Nephron (organoid): ENCODE measurements around the gene GNPTG.

ENCODE experiments used
- H3K27ac Mint-ChIP-seq, 3 experiments: 2 replicates each; pipeline ENCODE4 v1.8.0; 2020; ENCODE audit warnings: mixed read lengths in 3 of 3, mild to moderate bottlenecking in 2 of 3, moderate library complexity in 1 of 3
- H3K27me3 Mint-ChIP-seq: 2 replicates; pipeline ENCODE4 v1.8.0; 2021; ENCODE audit warnings: low read depth, mild to moderate bottlenecking, moderate library complexity, mixed read lengths
- H3K36me3 Mint-ChIP-seq: 2 replicates; pipeline ENCODE4 v1.8.0; 2020; ENCODE audit warnings: low read depth, mixed read lengths
- H3K4me1 Mint-ChIP-seq: 2 replicates; pipeline ENCODE4 v1.8.0; 2020; ENCODE audit warnings: mixed read lengths
- H3K4me3 Mint-ChIP-seq, 3 experiments: 2 replicates each; pipeline ENCODE4 v1.8.0; 2020; ENCODE audit warnings: mild to moderate bottlenecking in 3 of 3, mixed read lengths in 3 of 3, moderate library complexity in 2 of 3
- H3K9me3 Mint-ChIP-seq: 2 replicates; pipeline ENCODE4 v1.8.0; 2020; ENCODE audit warnings: mixed read lengths
- TF ChIP-seq, protein P1 (sequence below), 3 experiments: fragments of 200-600 bp; sonication (generic); IDR thresholded peaks; one replicate each; pipeline ENCODE4 v1.5.0; 2021; ENCODE audit warnings: antibody characterized with exemption in 3 of 3; ENCODE audit not compliant: unreplicated experiment in 3 of 3

GNPTG gene

DNA sequence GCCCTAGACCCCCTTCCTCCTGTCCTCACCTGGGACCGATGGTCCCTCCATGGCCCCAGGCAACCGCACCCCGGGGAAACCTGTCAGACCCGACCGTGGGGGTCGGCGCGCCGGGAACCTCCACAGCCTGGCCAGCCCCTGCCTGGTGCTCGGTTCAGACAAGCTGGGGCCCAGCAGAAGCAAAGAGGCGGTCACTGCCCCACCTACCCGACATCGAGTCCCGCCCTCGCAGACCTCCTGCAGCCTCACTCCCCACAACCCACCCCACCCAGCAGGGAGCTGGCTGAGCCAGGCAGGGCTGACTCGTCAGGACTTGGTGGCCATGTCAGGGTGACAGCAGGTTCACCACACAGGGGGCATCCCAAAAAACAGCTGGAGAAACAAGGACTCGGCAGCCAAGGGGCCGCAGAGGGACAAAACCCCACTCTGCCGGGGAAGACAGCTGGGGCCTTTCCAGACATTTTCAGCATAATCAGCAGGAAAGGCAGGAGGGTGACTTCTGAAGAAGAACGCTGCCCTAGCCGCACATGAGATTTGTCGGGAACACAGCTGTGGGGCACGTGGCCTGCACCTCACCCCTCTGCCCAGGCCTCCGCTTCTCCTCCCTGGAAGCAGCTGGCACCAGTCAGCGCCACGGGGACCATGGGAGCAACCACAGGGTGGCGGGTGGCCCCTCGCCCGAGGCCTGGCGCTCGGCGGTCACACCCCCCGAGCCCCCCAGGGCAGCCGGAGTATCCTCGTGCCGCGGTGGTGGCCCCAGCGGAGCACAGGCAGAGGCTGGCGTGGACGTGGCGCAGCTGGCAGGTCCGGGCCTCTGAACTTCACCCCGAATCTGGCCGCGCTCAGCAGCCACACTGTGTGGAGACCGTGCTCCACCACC lies 22.9 kb downstream of the GNPTG start:
- Mint-ChIP-seq H3K4me3 (no peak overlapping the region), H3K27me3 (peaks cover 9% of the 10 kb centered on the region), H3K27ac (no peak overlapping the region), H3K9me3 (no peaks in the 10 kb centered on the region), H3K4me1 (peaks cover 9% of the 10 kb centered on the region), H3K36me3 (peaks cover 4% of the 10 kb centered on the region)
- TF ChIP-seq, protein P1, sequence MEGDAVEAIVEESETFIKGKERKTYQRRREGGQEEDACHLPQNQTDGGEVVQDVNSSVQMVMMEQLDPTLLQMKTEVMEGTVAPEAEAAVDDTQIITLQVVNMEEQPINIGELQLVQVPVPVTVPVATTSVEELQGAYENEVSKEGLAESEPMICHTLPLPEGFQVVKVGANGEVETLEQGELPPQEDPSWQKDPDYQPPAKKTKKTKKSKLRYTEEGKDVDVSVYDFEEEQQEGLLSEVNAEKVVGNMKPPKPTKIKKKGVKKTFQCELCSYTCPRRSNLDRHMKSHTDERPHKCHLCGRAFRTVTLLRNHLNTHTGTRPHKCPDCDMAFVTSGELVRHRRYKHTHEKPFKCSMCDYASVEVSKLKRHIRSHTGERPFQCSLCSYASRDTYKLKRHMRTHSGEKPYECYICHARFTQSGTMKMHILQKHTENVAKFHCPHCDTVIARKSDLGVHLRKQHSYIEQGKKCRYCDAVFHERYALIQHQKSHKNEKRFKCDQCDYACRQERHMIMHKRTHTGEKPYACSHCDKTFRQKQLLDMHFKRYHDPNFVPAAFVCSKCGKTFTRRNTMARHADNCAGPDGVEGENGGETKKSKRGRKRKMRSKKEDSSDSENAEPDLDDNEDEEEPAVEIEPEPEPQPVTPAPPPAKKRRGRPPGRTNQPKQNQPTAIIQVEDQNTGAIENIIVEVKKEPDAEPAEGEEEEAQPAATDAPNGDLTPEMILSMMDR (IDR thresholded peaks at IDR 0.05; ENCODE audit: unreplicated experiment in 3 of 3) = no peak

DNA sequence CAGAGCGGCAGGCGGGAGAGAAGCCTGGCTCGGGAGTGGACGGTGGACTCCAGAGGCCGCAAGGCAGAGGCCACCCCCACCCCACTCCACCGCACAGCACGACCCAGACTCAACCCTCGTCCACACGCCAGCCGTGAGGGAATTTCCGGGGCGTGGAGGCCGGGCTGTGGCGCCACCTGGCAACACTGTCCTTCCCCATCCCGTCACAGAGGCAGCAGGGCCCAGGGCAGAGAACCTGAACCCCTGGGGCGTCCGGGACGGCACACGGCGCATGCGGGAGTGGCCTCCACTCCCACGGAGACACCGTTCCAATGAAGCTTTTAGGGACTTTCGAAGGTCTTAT lies 23.5 kb downstream of the GNPTG start:
- Mint-ChIP-seq H3K4me1 (peaks cover 13% of the 10 kb centered on the region), H3K27me3 (peaks cover 13% of the 10 kb centered on the region), H3K9me3 (no peaks in the 10 kb centered on the region)

DNA sequence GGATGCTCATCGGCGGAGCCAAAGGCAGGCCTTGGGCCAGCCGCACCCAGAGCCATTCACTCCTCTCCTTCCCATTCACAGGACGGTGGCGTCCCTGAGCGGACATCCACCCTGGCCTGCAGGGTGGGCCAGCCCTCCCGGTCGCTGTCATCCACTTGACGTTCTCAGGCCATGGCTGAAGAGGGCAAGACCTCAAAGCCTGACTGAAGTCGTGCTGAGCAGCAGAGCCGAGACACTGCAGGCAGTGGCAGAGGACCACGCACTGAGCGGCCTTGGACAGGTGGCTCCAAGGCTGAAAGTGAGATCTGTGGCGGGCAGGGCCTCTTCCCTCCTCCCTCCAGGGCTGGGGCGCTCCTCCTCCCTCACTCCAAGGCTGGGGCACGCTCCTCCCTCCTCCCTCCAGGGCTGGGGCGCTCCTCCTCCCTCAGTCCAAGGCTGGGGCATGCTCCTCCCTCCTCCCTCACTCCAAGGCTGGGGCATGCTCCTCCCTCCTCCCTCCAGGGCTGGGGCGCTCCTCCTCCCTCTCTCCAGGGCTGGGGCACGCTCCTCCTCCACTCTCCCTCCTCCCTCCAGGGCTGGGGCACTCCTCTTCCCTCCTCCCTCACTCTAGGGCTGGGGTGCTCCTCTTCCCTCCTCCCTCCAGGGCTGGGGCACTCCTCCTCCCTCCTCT lies 24.1 kb downstream of the GNPTG start:
- TF ChIP-seq, protein P1 (IDR thresholded peaks at IDR 0.05; ENCODE audit: unreplicated experiment in 3 of 3) = no peak
- H3K27ac Mint-ChIP-seq = no peak overlapping the region

More for the DNA sequence above, 23.5 kb downstream of the GNPTG start:
- TF ChIP-seq, protein P1 (IDR thresholded peaks at IDR 0.05; ENCODE audit: unreplicated experiment in 3 of 3) = no peak
- Mint-ChIP-seq H3K36me3 (peaks cover 4% of the 10 kb centered on the region), H3K4me3 (no peak overlapping the region), H3K27ac (no peak overlapping the region)

DNA sequence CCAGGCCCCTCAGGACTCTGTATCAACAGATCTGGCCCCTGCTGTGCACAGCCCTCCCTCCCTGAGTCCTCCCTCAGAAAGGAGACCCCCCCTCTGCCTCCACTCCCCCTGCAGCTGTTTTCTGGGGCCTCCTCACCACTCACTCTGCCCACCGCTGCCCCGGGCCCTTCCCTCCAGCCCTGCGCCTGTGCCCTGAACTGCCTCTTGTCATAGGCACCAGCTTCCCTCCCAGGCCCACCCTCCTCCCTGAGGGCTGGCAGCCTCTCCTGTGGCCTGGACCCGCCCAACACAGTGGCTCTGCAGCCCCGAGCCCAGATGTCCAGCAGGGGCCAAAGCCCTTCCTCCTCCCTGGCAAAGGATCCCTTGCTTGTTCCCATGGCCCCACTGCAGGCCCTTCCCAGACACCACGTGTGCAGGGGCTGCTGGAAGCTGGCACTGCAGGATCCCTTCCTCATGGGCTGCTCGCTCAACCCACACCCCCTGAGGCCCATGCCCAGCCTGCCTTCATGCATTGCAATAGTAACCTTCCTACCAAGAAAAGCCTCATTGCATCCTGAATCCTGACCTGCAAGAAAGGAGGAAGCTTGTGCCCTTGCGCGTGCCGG lies 25.8 kb downstream of the GNPTG start:
- H3K27ac Mint-ChIP-seq = no peak overlapping the region
- H3K4me1 Mint-ChIP-seq = peaks cover 13% of the 10 kb centered on the region
- no peaks in the 10 kb centered on the region for H3K9me3 Mint-ChIP-seq
- TF ChIP-seq, protein P1 (IDR thresholded peaks at IDR 0.05; ENCODE audit: unreplicated experiment in 3 of 3) = no peak
- H3K36me3 Mint-ChIP-seq = peaks cover 4% of the 10 kb centered on the region
- peak overlapping the region in 2 of 3 experiments; percentile 64 to 77 for H3K4me3 Mint-ChIP-seq
- peaks cover 15% of the 10 kb centered on the region for H3K27me3 Mint-ChIP-seq

More for the DNA sequence above, 24.1 kb downstream of the GNPTG start:
- Mint-ChIP-seq H3K4me3 (no peak overlapping the region), H3K27me3 (peaks cover 15% of the 10 kb centered on the region), H3K4me1 (peaks cover 13% of the 10 kb centered on the region), H3K36me3 (peaks cover 4% of the 10 kb centered on the region), H3K9me3 (no peaks in the 10 kb centered on the region)

DNA sequence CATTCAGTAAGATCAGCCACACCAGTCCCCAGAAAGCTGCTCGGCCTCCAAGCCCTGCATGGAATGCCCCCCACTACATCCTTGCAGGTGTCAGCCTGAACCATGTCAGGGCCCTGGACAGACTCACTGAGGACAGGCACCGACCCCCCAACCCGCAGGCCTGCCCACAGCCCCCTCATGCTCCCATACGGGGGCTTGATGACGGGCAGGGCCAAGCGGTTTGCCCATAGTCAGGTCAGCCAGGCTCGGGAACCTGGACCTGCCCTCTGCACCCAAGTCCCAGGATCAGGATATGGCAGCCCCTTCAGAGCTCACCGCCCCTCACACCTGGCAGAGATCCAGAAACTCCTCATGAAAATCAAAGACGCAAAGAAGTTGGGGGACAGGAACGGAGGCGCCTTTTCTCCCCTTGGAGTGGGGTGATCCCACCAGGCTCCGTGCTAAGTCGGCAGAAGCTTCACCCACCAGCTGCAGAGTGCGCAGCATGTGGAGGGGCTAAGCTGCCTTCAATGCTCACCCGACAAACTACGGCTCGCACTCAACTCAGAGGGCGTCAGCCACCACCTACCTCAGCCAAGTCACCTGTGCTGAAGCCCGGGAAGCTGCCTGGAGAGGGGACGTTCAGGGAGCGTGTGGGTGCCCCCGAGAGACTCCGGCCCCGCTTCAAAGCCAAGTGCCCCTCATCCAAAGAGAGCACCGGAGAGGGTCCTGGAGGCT lies 26.5 kb downstream of the GNPTG start:
- Mint-ChIP-seq H3K36me3 (peaks cover 4% of the 10 kb centered on the region), H3K27me3 (peaks cover 15% of the 10 kb centered on the region), H3K27ac (no peak overlapping the region), H3K4me3 (peak overlapping the region; percentile 64 to 77 (median 77)), H3K9me3 (no peaks in the 10 kb centered on the region), H3K4me1 (peaks cover 13% of the 10 kb centered on the region)
- TF ChIP-seq, protein P1 (IDR thresholded peaks at IDR 0.05; ENCODE audit: unreplicated experiment in 3 of 3) = no peak
